ENCODE measurements around the gene NPAS1. TPM values are rescaled to one million over a fixed set of nuclear protein-coding genes. Genes with fewer than 3 reads are reported as not detected.
"Not testable (repeated sequence)": the region's sequence is repeated elsewhere in the genome, so short reads cannot be mapped to it uniquely, and the experiment has no call there.

Gene NPAS1
- total RNA-seq, 1 donor from 2014 or later, result 0.99 TPM

- Mint-ChIP-seq H3K27ac (ENCODE audit: unreplicated experiment) (no peak overlapping the region), H3K4me1 (ENCODE audit: unreplicated experiment) (peaks cover 30% of the 10 kb centered on the region), H3K9me3 (ENCODE audit: unreplicated experiment) (no peaks in the 10 kb centered on the region), H3K36me3 (ENCODE audit: unreplicated experiment) (no peaks in the 10 kb centered on the region), H3K4me3 (ENCODE audit: unreplicated experiment) (no peak overlapping the region), H3K27me3 (ENCODE audit: unreplicated experiment) (no peaks in the 10 kb centered on the region)
- no peak for TF ChIP-seq CTCF (IDR thresholded peaks at IDR 0.05)
- DNase-seq (ENCODE audit: extremely low spot score, unreplicated experiment), result no peak
These were observed 26.3 kb downstream of the NPAS1 start for GRCh38 chr19:47045867-47046470.

GRCh38 chr19:47047272-47047762 lies 27.7 kb downstream of the NPAS1 start:
- H3K9me3 Mint-ChIP-seq (ENCODE audit: unreplicated experiment), result no peaks in the 10 kb centered on the region
- H3K4me1 Mint-ChIP-seq (ENCODE audit: unreplicated experiment), result peaks cover 33% of the 10 kb centered on the region

GRCh38 chr19:47047763-47048405 lies 28.2 kb downstream of the NPAS1 start:
- Mint-ChIP-seq H3K4me3 (ENCODE audit: unreplicated experiment) (peak overlapping the region; percentile 97), H3K36me3 (ENCODE audit: unreplicated experiment) (no peaks in the 10 kb centered on the region), H3K4me1 (ENCODE audit: unreplicated experiment) (peaks cover 33% of the 10 kb centered on the region), H3K27me3 (ENCODE audit: unreplicated experiment) (no peaks in the 10 kb centered on the region), H3K9me3 (ENCODE audit: unreplicated experiment) (no peaks in the 10 kb centered on the region), H3K27ac (ENCODE audit: unreplicated experiment) (peak overlapping the region; percentile 94)
- peak; percentile 93 for DNase-seq (ENCODE audit: extremely low spot score, unreplicated experiment)
- no peak for TF ChIP-seq CTCF (IDR thresholded peaks at IDR 0.05)

More at GRCh38 chr19:47047272-47047762, 27.7 kb downstream of the NPAS1 start:
- H3K27ac Mint-ChIP-seq (ENCODE audit: unreplicated experiment), result peak overlapping the region; percentile 94
- DNase-seq (ENCODE audit: extremely low spot score, unreplicated experiment), result no peak
- H3K27me3 Mint-ChIP-seq (ENCODE audit: unreplicated experiment), result no peaks in the 10 kb centered on the region
- H3K36me3 Mint-ChIP-seq (ENCODE audit: unreplicated experiment), result no peaks in the 10 kb centered on the region
- peak overlapping the region; percentile 97 for H3K4me3 Mint-ChIP-seq (ENCODE audit: unreplicated experiment)
- TF ChIP-seq CTCF (IDR thresholded peaks at IDR 0.05), result no peak

- TF ChIP-seq CTCF (IDR thresholded peaks at IDR 0.05), result no peak
- no peaks in the 10 kb centered on the region for H3K27me3 Mint-ChIP-seq (ENCODE audit: unreplicated experiment)
- peak overlapping the region; percentile 80 for H3K4me3 Mint-ChIP-seq (ENCODE audit: unreplicated experiment)
- no peak for DNase-seq (ENCODE audit: extremely low spot score, unreplicated experiment)
- H3K36me3 Mint-ChIP-seq (ENCODE audit: unreplicated experiment), result no peaks in the 10 kb centered on the region
- H3K27ac Mint-ChIP-seq (ENCODE audit: unreplicated experiment), result peak overlapping the region; percentile 98
- H3K4me1 Mint-ChIP-seq (ENCODE audit: unreplicated experiment), result peaks cover 33% of the 10 kb centered on the region
- no peaks in the 10 kb centered on the region for H3K9me3 Mint-ChIP-seq (ENCODE audit: unreplicated experiment)
These were observed 29.7 kb downstream of the NPAS1 start for GRCh38 chr19:47049307-47049700.

- H3K27ac Mint-ChIP-seq (ENCODE audit: unreplicated experiment), result peak overlapping the region; percentile 73
- not testable (repeated sequence) for H3K27me3 Mint-ChIP-seq (ENCODE audit: unreplicated experiment); H3K4me3 Mint-ChIP-seq (ENCODE audit: unreplicated experiment); DNase-seq (ENCODE audit: extremely low spot score, unreplicated experiment); H3K36me3 Mint-ChIP-seq (ENCODE audit: unreplicated experiment); H3K9me3 Mint-ChIP-seq (ENCODE audit: unreplicated experiment)
- H3K4me1 Mint-ChIP-seq (ENCODE audit: unreplicated experiment), result peaks cover 33% of the 10 kb centered on the region
These were observed 30.9 kb downstream of the NPAS1 start for GRCh38 chr19:47050562-47050961.
